Ishikawa (cell line): ENCODE data around the gene NEXN.

Experiments
- CEBPB ChIP-seq: IDR thresholded peaks from 2 replicates; pipeline ENCODE4 v1.6.1; 2012
- EGR1 ChIP-seq: IDR thresholded peaks from 2 replicates; pipeline ENCODE4 v1.6.1; 2012
- EP300 ChIP-seq: IDR thresholded peaks from 2 replicates; pipeline ENCODE4 v1.6.1; 2012; ENCODE audit warnings: borderline replicate concordance
- FOXM1 ChIP-seq: IDR thresholded peaks from 2 replicates; pipeline ENCODE4 v1.6.1; 2012; ENCODE audit warnings: low read depth, borderline replicate concordance
- MAX ChIP-seq: IDR thresholded peaks from 2 replicates; pipeline ENCODE4 v1.6.1; 2012
- NFIC ChIP-seq: IDR thresholded peaks from 2 replicates; pipeline ENCODE4 v1.6.1; 2012
- RAD21 ChIP-seq: IDR thresholded peaks from 2 replicates; pipeline ENCODE4 v1.6.1; 2012; ENCODE audit warnings: low read depth
- TAF1 ChIP-seq: IDR thresholded peaks from 2 replicates; pipeline ENCODE4 v1.6.1; 2012; ENCODE audit warnings: low read depth, mild to moderate bottlenecking
- USF1 ChIP-seq: IDR thresholded peaks from 2 replicates; pipeline ENCODE4 v1.6.1; 2012
- YY1 ChIP-seq: IDR thresholded peaks from 2 replicates; pipeline ENCODE4 v1.6.1; 2012; ENCODE audit warnings: low read depth
- TF ChIP-seq, protein P1 (sequence below): IDR thresholded peaks from 2 replicates; pipeline ENCODE4 v1.6.1; 2012; ENCODE audit warnings: low read depth, mild to moderate bottlenecking

DNA sequence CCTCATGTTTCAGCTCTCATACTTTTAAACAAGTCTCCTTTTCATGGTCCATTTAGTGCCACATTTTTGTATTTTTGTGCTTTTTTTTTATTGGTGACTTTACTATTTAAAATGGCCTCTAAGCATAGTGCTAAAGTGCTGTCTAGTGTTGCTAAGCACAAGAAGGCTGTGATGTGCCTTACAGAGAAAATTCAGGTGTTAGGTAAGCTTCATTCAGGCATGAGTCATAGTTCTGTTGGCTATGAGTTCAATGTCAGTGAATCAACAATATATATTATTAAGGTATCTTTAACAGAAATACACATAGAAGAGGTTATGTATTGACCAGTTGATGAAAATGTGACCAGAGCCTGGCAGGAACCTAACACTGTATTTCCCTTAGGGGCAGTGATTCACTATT is 103.2 kb downstream of the NEXN start:
- no peak for TF ChIP-seq RAD21
- no peak for TF ChIP-seq EP300
- TF ChIP-seq EGR1, result no peak
- TF ChIP-seq USF1, result no peak
- TF ChIP-seq, protein P1, sequence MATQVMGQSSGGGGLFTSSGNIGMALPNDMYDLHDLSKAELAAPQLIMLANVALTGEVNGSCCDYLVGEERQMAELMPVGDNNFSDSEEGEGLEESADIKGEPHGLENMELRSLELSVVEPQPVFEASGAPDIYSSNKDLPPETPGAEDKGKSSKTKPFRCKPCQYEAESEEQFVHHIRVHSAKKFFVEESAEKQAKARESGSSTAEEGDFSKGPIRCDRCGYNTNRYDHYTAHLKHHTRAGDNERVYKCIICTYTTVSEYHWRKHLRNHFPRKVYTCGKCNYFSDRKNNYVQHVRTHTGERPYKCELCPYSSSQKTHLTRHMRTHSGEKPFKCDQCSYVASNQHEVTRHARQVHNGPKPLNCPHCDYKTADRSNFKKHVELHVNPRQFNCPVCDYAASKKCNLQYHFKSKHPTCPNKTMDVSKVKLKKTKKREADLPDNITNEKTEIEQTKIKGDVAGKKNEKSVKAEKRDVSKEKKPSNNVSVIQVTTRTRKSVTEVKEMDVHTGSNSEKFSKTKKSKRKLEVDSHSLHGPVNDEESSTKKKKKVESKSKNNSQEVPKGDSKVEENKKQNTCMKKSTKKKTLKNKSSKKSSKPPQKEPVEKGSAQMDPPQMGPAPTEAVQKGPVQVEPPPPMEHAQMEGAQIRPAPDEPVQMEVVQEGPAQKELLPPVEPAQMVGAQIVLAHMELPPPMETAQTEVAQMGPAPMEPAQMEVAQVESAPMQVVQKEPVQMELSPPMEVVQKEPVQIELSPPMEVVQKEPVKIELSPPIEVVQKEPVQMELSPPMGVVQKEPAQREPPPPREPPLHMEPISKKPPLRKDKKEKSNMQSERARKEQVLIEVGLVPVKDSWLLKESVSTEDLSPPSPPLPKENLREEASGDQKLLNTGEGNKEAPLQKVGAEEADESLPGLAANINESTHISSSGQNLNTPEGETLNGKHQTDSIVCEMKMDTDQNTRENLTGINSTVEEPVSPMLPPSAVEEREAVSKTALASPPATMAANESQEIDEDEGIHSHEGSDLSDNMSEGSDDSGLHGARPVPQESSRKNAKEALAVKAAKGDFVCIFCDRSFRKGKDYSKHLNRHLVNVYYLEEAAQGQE, result no peak
- no peak for TF ChIP-seq CEBPB
- TF ChIP-seq TAF1, result no peak
- TF ChIP-seq MAX, result no peak
- TF ChIP-seq FOXM1, result no peak
- TF ChIP-seq YY1, result no peak
- no peak for TF ChIP-seq NFIC
